Large intestine (tissue), 3 donors: ENCODE measurements around the gene BPIFB3. TPM values are rescaled to one million over a fixed set of nuclear protein-coding genes. Genes with fewer than 3 reads are reported as not detected.
"Not testable (repeated sequence)": the region's sequence is repeated elsewhere in the genome, so short reads cannot be mapped to it uniquely, and the experiment has no call there.

Experiments
- DNase-seq, 2 donors: peaks; one replicate each; pipeline versions ENCODE4 v3.0.0 to v3.0.0-alpha.2; 2013
- H3K27ac ChIP-seq: one replicate; pipeline ENCODE4 v1.5.1; 2013; ENCODE audit warnings: low read length
- H3K27me3 ChIP-seq: 2 replicates; pipeline ENCODE4 v1.6.1; 2013; ENCODE audit warnings: low read length; ENCODE audit not compliant: control insufficient read depth, insufficient read depth
- H3K36me3 ChIP-seq: 2 replicates; pipeline ENCODE4 v1.6.1; 2013; ENCODE audit warnings: low read length; ENCODE audit not compliant: control insufficient read depth, insufficient read depth
- H3K4me1 ChIP-seq: one replicate; pipeline ENCODE4 v1.6.1; 2013; ENCODE audit warnings: low read length; ENCODE audit not compliant: control insufficient read depth, insufficient read depth
- H3K4me3 ChIP-seq: one replicate; pipeline ENCODE4 v1.5.1; 2013; ENCODE audit warnings: low read length
- H3K9me3 ChIP-seq: one replicate; pipeline ENCODE4 v1.6.1; 2013; ENCODE audit warnings: mild to moderate bottlenecking, low read depth, low read length, moderate library complexity; ENCODE audit not compliant: control insufficient read depth
- WGBS: methylation state at CpG from one replicate; pipeline ENCODE4 v1.1.5; 2013; ENCODE audit warnings: low lambda C conversion rate; ENCODE audit not compliant: insufficient coverage; 5-methylcytosine and 5-hydroxymethylcytosine counted together
- polyA plus RNA-seq: library from polyadenylated mRNA; unstranded; fragments of 120-200 nt; gene quantifications from one replicate; pipeline ENCODE4 v1.2.1, GENCODE V29; 2013

Gene BPIFB3
- polyA plus RNA-seq, 1 donor: not detected

- no peak overlapping the region for H3K4me3 ChIP-seq
- no peak for DNase-seq
- WGBS: 100% methylated on average over 1 of the region's 3 CpGs
- H3K36me3 ChIP-seq: no peaks in the 10 kb centered on the region
- no peaks in the 10 kb centered on the region for H3K4me1 ChIP-seq
- H3K27me3 ChIP-seq: peaks cover 5% of the 10 kb centered on the region
- no peak overlapping the region for H3K27ac ChIP-seq
- no peaks in the 10 kb centered on the region for H3K9me3 ChIP-seq
Measured at GRCh38 chr20:33120934-33121333, 67.2 kb downstream of the BPIFB3 start.

GRCh38 chr20:33122297-33122696 lies 68.6 kb downstream of the BPIFB3 start:
- H3K4me1 ChIP-seq, H3K9me3 ChIP-seq, H3K36me3 ChIP-seq, DNase-seq, H3K4me3 ChIP-seq, H3K27ac ChIP-seq, H3K27me3 ChIP-seq: not testable (repeated sequence)
- WGBS: no CpG with 5 or more reads among the region's 1 CpG

Other genes with a start within 250 kb of the BPIFB3 start
- gene MAPRE1, start 233.9 kb upstream of the BPIFB3 start, polyA plus RNA-seq: 85.1 TPM
- 0.25 TPM for gene EFCAB8, start 195.0 kb upstream of the BPIFB3 start, polyA plus RNA-seq
- gene SUN5, start 49.5 kb upstream of the BPIFB3 start, polyA plus RNA-seq: not detected
- not detected for gene BPIFB2, start 46.2 kb upstream of the BPIFB3 start, polyA plus RNA-seq
- gene BPIFB6, start 22.3 kb upstream of the BPIFB3 start, polyA plus RNA-seq: not detected
- gene BPIFB4, start 25.7 kb downstream of the BPIFB3 start, polyA plus RNA-seq: 0.12 TPM
- not detected for gene BPIFA2, start 114.3 kb downstream of the BPIFB3 start, polyA plus RNA-seq
- not detected for gene BPIFA3, start 163.4 kb downstream of the BPIFB3 start, polyA plus RNA-seq
- gene BPIFA1, start 182.1 kb downstream of the BPIFB3 start, polyA plus RNA-seq: not detected
- not detected for gene BPIFB1, start 229.3 kb downstream of the BPIFB3 start, polyA plus RNA-seq